ENCODE data around the gene TRIM28. TPM values are rescaled to one million over a fixed set of nuclear protein-coding genes. Genes with fewer than 3 reads are reported as not detected.

TRIM28 gene
- total RNA-seq, 2 donors from 2014 or later: 99.6 to 207 TPM

- Histone ChIP-seq H3K4me3 (no peak overlapping the region), H3K27ac (no peak overlapping the region), H3K27me3 (no peaks in the 10 kb centered on the region), H3K4me1 (peaks cover 0 to 39% of the 10 kb centered on the region in 2 donors), H3K36me3 (peaks cover 69% of the 10 kb centered on the region), H3K9me3 (no peaks in the 10 kb centered on the region)
- TF ChIP-seq CTCF (IDR thresholded peaks at IDR 0.05): no peak
- no peak for DNase-seq (ENCODE audit: low spot score)
Measured at GRCh38 chr19:58549664-58550361, 5.9 kb downstream of the TRIM28 start.

- peaks cover 0 to 38% of the 10 kb centered on the region in 2 donors for H3K4me1 ChIP-seq
- no peak for TF ChIP-seq CTCF (IDR thresholded peaks at IDR 0.05)
- no peak for DNase-seq (ENCODE audit: low spot score)
Measured at GRCh38 chr19:58550362-58551122, 6.7 kb downstream of the TRIM28 start.

GRCh38 chr19:58551123-58551497, 7.2 kb downstream of the TRIM28 start:
- H3K9me3 ChIP-seq: no peaks in the 10 kb centered on the region
- DNase-seq (ENCODE audit: low spot score): no peak
- no peaks in the 10 kb centered on the region for H3K27me3 ChIP-seq
- no peak overlapping the region for H3K4me3 ChIP-seq
- no peak for TF ChIP-seq CTCF (IDR thresholded peaks at IDR 0.05)
- H3K36me3 ChIP-seq: peaks cover 73% of the 10 kb centered on the region
- H3K27ac ChIP-seq: no peak overlapping the region
- H3K4me1 ChIP-seq: peaks cover 0 to 38% of the 10 kb centered on the region in 2 donors

More at GRCh38 chr19:58550362-58551122, 6.7 kb downstream of the TRIM28 start:
- Histone ChIP-seq H3K27me3 (no peaks in the 10 kb centered on the region), H3K4me3 (no peak overlapping the region), H3K36me3 (peaks cover 70% of the 10 kb centered on the region), H3K9me3 (no peaks in the 10 kb centered on the region), H3K27ac (no peak overlapping the region)

GRCh38 chr19:58551577-58552471, 8.0 kb downstream of the TRIM28 start:
- Histone ChIP-seq H3K36me3 (peaks cover 75% of the 10 kb centered on the region), H3K9me3 (no peaks in the 10 kb centered on the region), H3K27ac (no peak overlapping the region), H3K27me3 (no peaks in the 10 kb centered on the region), H3K4me1 (peaks cover 0 to 38% of the 10 kb centered on the region in 2 donors), H3K4me3 (no peak overlapping the region)
- DNase-seq (ENCODE audit: low spot score): no peak
- no peak for TF ChIP-seq CTCF (IDR thresholded peaks at IDR 0.05)

- no peaks in the 10 kb centered on the region for H3K27me3 ChIP-seq
- TF ChIP-seq CTCF (IDR thresholded peaks at IDR 0.05): no peak
- no peaks in the 10 kb centered on the region for H3K9me3 ChIP-seq
- peaks cover 69% of the 10 kb centered on the region for H3K36me3 ChIP-seq
- DNase-seq (ENCODE audit: low spot score): no peak
- H3K27ac ChIP-seq: no peak overlapping the region
- H3K4me3 ChIP-seq: no peak overlapping the region
- peaks cover 0 to 39% of the 10 kb centered on the region in 2 donors for H3K4me1 ChIP-seq
Measured at GRCh38 chr19:58552655-58553054, 8.8 kb downstream of the TRIM28 start.

All from right atrium auricular region (tissue), 2 donors.